ENCODE data around the gene NAB1. TPM values are rescaled to one million over a fixed set of nuclear protein-coding genes. Genes with fewer than 3 reads are reported as not detected.

Gene NAB1
- total RNA-seq, 2 experiments from 2014 or later: 23.4 to 23.7 TPM

GRCh38 chr2:190659553-190659952 is 10.7 kb downstream of the NAB1 start:
- Mint-ChIP-seq H3K27ac (no peak overlapping the region), H3K4me3 (no peak overlapping the region), H3K27me3 (ENCODE audit: low read depth) (no peaks in the 10 kb centered on the region), H3K9me3 (ENCODE audit: insufficient read depth) (no peaks in the 10 kb centered on the region), H3K4me1 (ENCODE audit: low read depth) (peaks cover 8% of the 10 kb centered on the region), H3K36me3 (ENCODE audit: low read depth) (peaks cover 29% of the 10 kb centered on the region)
- ChIA-PET POLR2A (no interaction called here), CTCF (no interaction called here)
- no peak for ATAC-seq
- DNase-seq: no peak

GRCh38 chr2:190662754-190663153 is 13.9 kb downstream of the NAB1 start:
- H3K36me3 Mint-ChIP-seq (ENCODE audit: low read depth): peaks cover 48% of the 10 kb centered on the region
- H3K4me1 Mint-ChIP-seq (ENCODE audit: low read depth): peaks cover 8% of the 10 kb centered on the region
- ATAC-seq (no peak), DNase-seq (no peak)
- no peaks in the 10 kb centered on the region for H3K27me3 Mint-ChIP-seq (ENCODE audit: low read depth)
- no peaks in the 10 kb centered on the region for H3K9me3 Mint-ChIP-seq (ENCODE audit: insufficient read depth)
- POLR2A ChIA-PET: interaction anchor here (0.5 kb wide), 1 partner anchor 121 kb away, joined by 3 read pairs; no protein-coding TSS in a partner anchor
- H3K27ac Mint-ChIP-seq: no peak overlapping the region
- CTCF ChIA-PET: interaction anchor here (1.4 to 2.5 kb wide), 2 partner anchors 17 to 280 kb away, joined by 4 to 11 read pairs; no protein-coding TSS in a partner anchor
- no peak overlapping the region for H3K4me3 Mint-ChIP-seq

GRCh38 chr2:190663348-190663747 is 14.5 kb downstream of the NAB1 start:
- no peak overlapping the region for H3K27ac Mint-ChIP-seq
- peaks cover 5% of the 10 kb centered on the region for H3K4me1 Mint-ChIP-seq (ENCODE audit: low read depth)
- ChIA-PET POLR2A (interaction anchor here (0.5 kb wide), 1 partner anchor 121 kb away, joined by 3 read pairs; no protein-coding TSS in a partner anchor), CTCF (interaction anchor here (1.2 to 2.5 kb wide), 4 partner anchors 13 to 281 kb away, joined by 3 to 11 read pairs (median 4); no protein-coding TSS in a partner anchor)
- H3K36me3 Mint-ChIP-seq (ENCODE audit: low read depth): peaks cover 46% of the 10 kb centered on the region
- DNase-seq: no peak
- H3K9me3 Mint-ChIP-seq (ENCODE audit: insufficient read depth): no peaks in the 10 kb centered on the region
- no peaks in the 10 kb centered on the region for H3K27me3 Mint-ChIP-seq (ENCODE audit: low read depth)
- ATAC-seq: no peak
- no peak overlapping the region for H3K4me3 Mint-ChIP-seq

GRCh38 chr2:190663839-190664238 is 15.0 kb downstream of the NAB1 start:
- Mint-ChIP-seq H3K4me3 (no peak overlapping the region), H3K9me3 (ENCODE audit: insufficient read depth) (no peaks in the 10 kb centered on the region), H3K27ac (no peak overlapping the region), H3K27me3 (ENCODE audit: low read depth) (no peaks in the 10 kb centered on the region), H3K36me3 (ENCODE audit: low read depth) (peaks cover 43% of the 10 kb centered on the region), H3K4me1 (ENCODE audit: low read depth) (peaks cover 3% of the 10 kb centered on the region)
- no peak for ATAC-seq
- ChIA-PET POLR2A (interaction anchor here (0.7 kb wide), 1 partner anchor 16 kb away, joined by 5 read pairs; no protein-coding TSS in a partner anchor), CTCF (interaction anchor here (1.2 to 2.5 kb wide), 3 partner anchors 13 to 18 kb away, joined by 3 to 11 read pairs (median 4); no protein-coding TSS in a partner anchor)
- DNase-seq: no peak

- Mint-ChIP-seq H3K27me3 (ENCODE audit: low read depth) (no peaks in the 10 kb centered on the region), H3K9me3 (ENCODE audit: insufficient read depth) (no peaks in the 10 kb centered on the region), H3K4me1 (ENCODE audit: low read depth) (peaks cover 3% of the 10 kb centered on the region), H3K36me3 (ENCODE audit: low read depth) (peaks cover 39% of the 10 kb centered on the region), H3K27ac (no peak overlapping the region), H3K4me3 (no peak overlapping the region)
- POLR2A ChIA-PET: interaction anchor here (0.7 kb wide), 1 partner anchor 16 kb away, joined by 5 read pairs; no protein-coding TSS in a partner anchor
- CTCF ChIA-PET: interaction anchor here (1.2 to 2.5 kb wide), 3 partner anchors 14 to 17 kb away, joined by 3 to 11 read pairs (median 4); no protein-coding TSS in a partner anchor
- ATAC-seq: no peak
- no peak for DNase-seq
Measured at GRCh38 chr2:190664240-190664639, 15.4 kb downstream of the NAB1 start.

GRCh38 chr2:190666895-190667294 is 18.0 kb downstream of the NAB1 start:
- H3K27me3 Mint-ChIP-seq (ENCODE audit: low read depth): no peaks in the 10 kb centered on the region
- peaks cover 34% of the 10 kb centered on the region for H3K36me3 Mint-ChIP-seq (ENCODE audit: low read depth)
- ChIA-PET POLR2A (interaction anchor here (0.6 kb wide), 2 partner anchors 106 to 138 kb away, joined by 3 read pairs; no protein-coding TSS in a partner anchor), CTCF (interaction anchor here (1.2 to 1.6 kb wide), 3 partner anchors 9 to 16 kb away, joined by 4 to 6 read pairs (median 5); no protein-coding TSS in a partner anchor)
- DNase-seq (no peak), ATAC-seq (no peak)
- no peaks in the 10 kb centered on the region for H3K4me1 Mint-ChIP-seq (ENCODE audit: low read depth)
- no peak overlapping the region for H3K27ac Mint-ChIP-seq
- H3K9me3 Mint-ChIP-seq (ENCODE audit: insufficient read depth): no peaks in the 10 kb centered on the region
- no peak overlapping the region for H3K4me3 Mint-ChIP-seq

GRCh38 chr2:190668892-190669291 is 20.0 kb downstream of the NAB1 start:
- H3K4me3 Mint-ChIP-seq: no peak overlapping the region
- ChIA-PET CTCF (interaction anchor here (1.9 kb wide), 1 partner anchor 11 kb away, joined by 6 read pairs; no protein-coding TSS in a partner anchor), POLR2A (no interaction called here)
- H3K27me3 Mint-ChIP-seq (ENCODE audit: low read depth): no peaks in the 10 kb centered on the region
- H3K27ac Mint-ChIP-seq: no peak overlapping the region
- no peaks in the 10 kb centered on the region for H3K9me3 Mint-ChIP-seq (ENCODE audit: insufficient read depth)
- ATAC-seq (no peak), DNase-seq (no peak)
- H3K4me1 Mint-ChIP-seq (ENCODE audit: low read depth): peaks cover 1% of the 10 kb centered on the region
- H3K36me3 Mint-ChIP-seq (ENCODE audit: low read depth): peaks cover 42% of the 10 kb centered on the region

- ChIA-PET POLR2A (no interaction called here), CTCF (interaction anchor here (1.9 kb wide), 1 partner anchor 9 kb away, joined by 6 read pairs; no protein-coding TSS in a partner anchor)
- Mint-ChIP-seq H3K27ac (no peak overlapping the region), H3K27me3 (ENCODE audit: low read depth) (no peaks in the 10 kb centered on the region), H3K36me3 (ENCODE audit: low read depth) (peaks cover 46% of the 10 kb centered on the region), H3K4me1 (ENCODE audit: low read depth) (peaks cover 13% of the 10 kb centered on the region), H3K4me3 (no peak overlapping the region), H3K9me3 (ENCODE audit: insufficient read depth) (no peaks in the 10 kb centered on the region)
- no peak for ATAC-seq
- no peak for DNase-seq
Measured at GRCh38 chr2:190670182-190670946, 21.5 kb downstream of the NAB1 start.

GRCh38 chr2:190674966-190675650 is 26.2 kb downstream of the NAB1 start:
- H3K9me3 Mint-ChIP-seq (ENCODE audit: insufficient read depth): no peaks in the 10 kb centered on the region
- H3K36me3 Mint-ChIP-seq (ENCODE audit: low read depth): peaks cover 42% of the 10 kb centered on the region
- no peaks in the 10 kb centered on the region for H3K27me3 Mint-ChIP-seq (ENCODE audit: low read depth)
- H3K4me3 Mint-ChIP-seq: no peak overlapping the region
- peaks cover 37% of the 10 kb centered on the region for H3K4me1 Mint-ChIP-seq (ENCODE audit: low read depth)
- POLR2A ChIA-PET: interaction anchor here (1.0 kb wide), 1 partner anchor 25 kb away, joined by 4 read pairs; no protein-coding TSS in a partner anchor
- CTCF ChIA-PET: interaction anchor here (0.9 kb wide), 1 partner anchor 39 kb away, joined by 3 read pairs; no protein-coding TSS in a partner anchor
- ATAC-seq (no peak), DNase-seq (no peak)
- H3K27ac Mint-ChIP-seq: no peak overlapping the region

GRCh38 chr2:190677255-190677654 is 28.4 kb downstream of the NAB1 start:
- Mint-ChIP-seq H3K9me3 (ENCODE audit: insufficient read depth) (no peaks in the 10 kb centered on the region), H3K4me3 (no peak overlapping the region), H3K27me3 (ENCODE audit: low read depth) (no peaks in the 10 kb centered on the region), H3K4me1 (ENCODE audit: low read depth) (peaks cover 37% of the 10 kb centered on the region), H3K27ac (no peak overlapping the region), H3K36me3 (ENCODE audit: low read depth) (peaks cover 37% of the 10 kb centered on the region)
- ChIA-PET CTCF (no interaction called here), POLR2A (no interaction called here)
- ATAC-seq (no peak), DNase-seq (no peak)

- H3K36me3 Mint-ChIP-seq (ENCODE audit: low read depth): peaks cover 29% of the 10 kb centered on the region
- ChIA-PET POLR2A (interaction anchor here (0.7 kb wide), 1 partner anchor 144 kb away, joined by 3 read pairs; the partner anchor contains the start of gene NEMP2), CTCF (interaction anchor here (1.1 to 4.5 kb wide), 5 partner anchors 11 to 295 kb away, joined by 3 to 39 read pairs (median 10); no protein-coding TSS in a partner anchor)
- H3K4me1 Mint-ChIP-seq (ENCODE audit: low read depth): peaks cover 37% of the 10 kb centered on the region
- H3K4me3 Mint-ChIP-seq: no peak overlapping the region
- DNase-seq: no peak
- no peaks in the 10 kb centered on the region for H3K9me3 Mint-ChIP-seq (ENCODE audit: insufficient read depth)
- no peak overlapping the region for H3K27ac Mint-ChIP-seq
- peak; percentile 36 for ATAC-seq
- H3K27me3 Mint-ChIP-seq (ENCODE audit: low read depth): no peaks in the 10 kb centered on the region
Measured at GRCh38 chr2:190678444-190679162, 29.7 kb downstream of the NAB1 start.
